C4-2B (cell line): ENCODE results near the gene CADPS2.

Experiments used
- H3K27ac ChIP-seq: fragments of 450-650 bp; 2 replicates; pipeline ENCODE4 v1.5.1; 2017
- ZFX ChIP-seq: fragments of 450-650 bp; IDR thresholded peaks from 2 replicates; pipeline ENCODE4 v1.6.1; 2017
- TF ChIP-seq, protein P1 (sequence below): fragments of 450-650 bp; conservative IDR thresholded peaks from 2 replicates; pipeline ENCODE4 v1.5.1; 2017; ENCODE audit warnings: mild to moderate bottlenecking

Gene CADPS2

DNA sequence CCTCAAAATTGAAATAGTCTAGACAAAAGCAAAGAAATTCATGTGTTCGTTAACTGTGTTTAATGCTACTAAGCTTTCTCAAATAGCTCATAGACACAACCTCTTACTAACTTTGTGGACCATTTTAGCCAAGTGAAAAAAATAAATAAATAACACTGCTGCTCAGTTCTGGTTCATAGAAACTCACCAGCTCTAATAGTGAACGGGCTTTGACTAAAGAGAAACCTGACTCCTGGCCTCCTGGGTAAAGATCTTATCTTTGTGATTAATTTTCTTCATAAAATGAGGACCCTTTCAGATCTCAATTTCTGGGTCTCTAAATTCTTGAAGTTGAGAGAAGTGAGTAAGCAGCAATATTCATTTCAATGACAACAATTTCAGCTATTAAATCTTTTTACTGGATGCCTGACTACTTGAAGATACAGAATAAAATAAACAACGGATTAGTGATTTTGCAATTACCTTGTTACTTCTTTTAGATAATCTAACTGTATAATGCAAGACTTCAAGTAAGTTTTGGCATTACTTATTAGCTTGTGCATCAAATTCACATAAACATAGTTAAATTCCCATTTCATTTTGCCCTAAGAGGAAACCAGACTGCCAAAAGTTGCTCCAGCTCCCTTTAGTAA, 3.1 kb downstream of the CADPS2 start:
- no peak overlapping the region for H3K27ac ChIP-seq
- TF ChIP-seq, protein P1, sequence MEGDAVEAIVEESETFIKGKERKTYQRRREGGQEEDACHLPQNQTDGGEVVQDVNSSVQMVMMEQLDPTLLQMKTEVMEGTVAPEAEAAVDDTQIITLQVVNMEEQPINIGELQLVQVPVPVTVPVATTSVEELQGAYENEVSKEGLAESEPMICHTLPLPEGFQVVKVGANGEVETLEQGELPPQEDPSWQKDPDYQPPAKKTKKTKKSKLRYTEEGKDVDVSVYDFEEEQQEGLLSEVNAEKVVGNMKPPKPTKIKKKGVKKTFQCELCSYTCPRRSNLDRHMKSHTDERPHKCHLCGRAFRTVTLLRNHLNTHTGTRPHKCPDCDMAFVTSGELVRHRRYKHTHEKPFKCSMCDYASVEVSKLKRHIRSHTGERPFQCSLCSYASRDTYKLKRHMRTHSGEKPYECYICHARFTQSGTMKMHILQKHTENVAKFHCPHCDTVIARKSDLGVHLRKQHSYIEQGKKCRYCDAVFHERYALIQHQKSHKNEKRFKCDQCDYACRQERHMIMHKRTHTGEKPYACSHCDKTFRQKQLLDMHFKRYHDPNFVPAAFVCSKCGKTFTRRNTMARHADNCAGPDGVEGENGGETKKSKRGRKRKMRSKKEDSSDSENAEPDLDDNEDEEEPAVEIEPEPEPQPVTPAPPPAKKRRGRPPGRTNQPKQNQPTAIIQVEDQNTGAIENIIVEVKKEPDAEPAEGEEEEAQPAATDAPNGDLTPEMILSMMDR = no peak
- TF ChIP-seq ZFX = no peak

DNA sequence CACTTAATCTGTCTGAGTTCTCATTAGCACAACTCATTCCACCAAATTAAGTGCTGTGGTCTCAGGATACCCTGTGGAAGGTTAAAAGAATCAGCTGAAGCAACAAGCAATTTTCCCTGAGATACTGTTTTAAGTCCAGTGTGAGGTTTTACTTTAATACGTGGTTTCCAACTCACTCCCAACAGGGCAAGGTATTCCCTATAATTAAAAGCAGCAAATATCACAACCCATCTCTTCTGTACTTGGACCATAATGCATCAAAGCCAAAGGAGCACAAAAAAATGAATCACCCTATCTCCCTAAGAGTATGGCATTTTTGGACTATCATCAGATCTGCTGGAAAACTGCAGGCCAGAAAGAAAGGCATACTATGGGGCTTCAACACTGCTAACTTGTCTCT, 4.9 kb downstream of the CADPS2 start:
- H3K27ac ChIP-seq = no peak overlapping the region
- TF ChIP-seq ZFX = no peak
- TF ChIP-seq, protein P1 = no peak

DNA sequence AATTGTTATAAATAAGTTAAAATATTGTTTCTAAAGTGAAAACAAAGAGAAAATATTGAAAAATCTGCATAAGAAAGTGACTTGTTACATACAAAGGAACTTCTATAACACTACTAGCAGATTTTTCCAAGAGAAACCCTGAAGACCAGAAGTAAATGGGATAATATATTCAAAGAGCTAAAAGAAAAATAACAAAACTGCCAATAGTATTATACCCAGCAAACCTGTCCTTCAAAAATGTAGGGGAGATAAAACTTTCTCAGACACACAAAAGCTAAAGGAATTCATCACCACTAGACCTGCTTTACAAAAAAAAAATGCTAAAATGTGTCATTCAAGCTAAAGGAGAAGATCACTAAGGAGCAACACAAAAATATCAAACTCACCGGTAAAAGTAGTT, 17.0 kb downstream of the CADPS2 start:
- TF ChIP-seq ZFX = no peak
- TF ChIP-seq, protein P1 = no peak
- no peak overlapping the region for H3K27ac ChIP-seq

DNA sequence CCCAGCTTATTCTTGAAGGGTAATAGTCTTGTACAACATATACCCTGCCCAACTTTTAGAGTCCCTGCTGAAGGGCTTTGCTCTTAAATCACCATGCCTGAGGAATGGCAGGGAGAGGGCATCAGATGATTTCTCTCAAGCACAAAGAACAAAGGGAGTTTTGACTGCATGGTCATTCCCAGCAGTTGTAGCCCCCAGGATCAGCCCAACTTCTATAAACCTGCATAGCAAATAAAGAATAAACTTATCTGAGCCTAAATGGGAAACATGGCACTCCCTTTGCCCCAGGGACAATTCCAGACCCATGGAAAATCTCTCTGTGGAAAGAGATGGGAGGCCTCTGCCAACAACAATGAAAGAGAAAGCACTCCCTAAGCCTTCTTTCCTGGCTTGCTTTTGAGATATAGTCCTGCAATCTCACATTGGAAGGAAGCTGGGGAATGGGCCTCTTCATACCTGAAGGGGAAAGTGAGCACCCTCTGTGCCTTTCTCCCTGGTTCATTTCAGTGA, 18.7 kb downstream of the CADPS2 start:
- TF ChIP-seq, protein P1 = no peak
- no peak for TF ChIP-seq ZFX
- H3K27ac ChIP-seq = no peak overlapping the region

DNA sequence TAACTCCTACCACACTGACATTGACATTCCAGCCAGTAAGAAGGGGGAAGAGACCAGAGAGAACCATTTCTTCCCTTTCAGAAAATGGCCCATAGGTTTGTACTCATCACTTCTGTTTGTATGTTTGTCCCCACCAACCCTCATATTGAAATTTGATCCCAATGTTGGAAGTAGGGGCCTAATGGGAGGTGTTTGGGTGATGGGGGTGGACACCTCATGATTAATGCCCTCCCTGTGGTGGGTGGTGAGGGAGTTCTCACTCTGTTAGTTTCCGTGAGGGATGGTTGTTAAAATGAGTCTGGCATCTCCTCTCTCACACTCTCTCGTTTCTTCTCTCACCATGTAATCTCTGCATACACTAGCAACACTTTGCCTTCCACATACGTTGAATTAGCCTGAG, 21.4 kb downstream of the CADPS2 start:
- H3K27ac ChIP-seq = no peak overlapping the region
- TF ChIP-seq, protein P1 = no peak
- TF ChIP-seq ZFX = no peak

DNA sequence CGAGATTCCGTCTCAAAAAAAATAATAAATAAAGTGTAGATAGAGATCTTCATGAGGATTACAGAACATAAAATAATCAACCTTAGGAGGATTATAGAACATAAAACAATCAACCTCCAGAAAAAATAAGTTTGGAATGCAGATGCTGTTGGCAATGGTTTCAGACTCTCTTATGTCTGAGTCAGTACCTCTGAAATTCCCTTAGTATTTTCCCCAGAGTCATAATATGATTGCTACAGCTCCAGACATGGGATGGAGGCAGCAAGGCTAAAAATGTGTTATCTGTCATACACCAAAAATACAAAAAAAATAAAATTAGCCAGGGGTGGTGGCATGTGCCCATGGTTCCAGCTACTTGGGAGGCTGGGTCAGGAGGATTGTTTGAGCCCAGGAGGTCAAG, 22.2 kb downstream of the CADPS2 start:
- no peak overlapping the region for H3K27ac ChIP-seq

DNA sequence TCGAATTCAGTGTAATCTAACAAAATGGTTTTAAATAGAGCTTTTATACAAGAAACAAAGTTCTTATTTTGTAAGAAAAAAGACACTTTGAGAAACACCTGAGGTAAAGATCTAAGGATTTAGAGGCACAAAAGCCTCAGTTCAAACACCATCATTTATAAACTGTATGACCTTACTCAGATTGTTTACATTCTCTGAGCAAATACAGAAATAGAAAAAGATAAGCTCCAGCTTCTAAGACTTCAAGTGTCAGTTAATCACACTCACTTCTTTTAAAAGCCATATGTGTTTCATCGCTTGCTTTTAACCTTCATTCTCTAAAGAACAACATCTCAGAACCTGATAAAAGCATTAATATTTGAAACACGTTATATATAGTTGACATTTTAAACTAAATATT, 27.9 kb downstream of the CADPS2 start:
- H3K27ac ChIP-seq = no peak overlapping the region
- TF ChIP-seq ZFX = no peak
- TF ChIP-seq, protein P1 = no peak

More for the DNA sequence above, 22.2 kb downstream of the CADPS2 start:
- no peak for TF ChIP-seq ZFX
- TF ChIP-seq, protein P1 = no peak
